Nephron (organoid): Measurements from ENCODE around the gene GABRG3.

Experiments
- H3K27ac Mint-ChIP-seq, 3 experiments: 2 replicates each; pipeline ENCODE4 v1.8.0; 2020; ENCODE audit warnings: mixed read lengths in 3 of 3, mild to moderate bottlenecking in 2 of 3, moderate library complexity in 1 of 3
- H3K27me3 Mint-ChIP-seq: 2 replicates; pipeline ENCODE4 v1.8.0; 2021; ENCODE audit warnings: low read depth, mild to moderate bottlenecking, moderate library complexity, mixed read lengths
- H3K36me3 Mint-ChIP-seq: 2 replicates; pipeline ENCODE4 v1.8.0; 2020; ENCODE audit warnings: low read depth, mixed read lengths
- H3K4me1 Mint-ChIP-seq: 2 replicates; pipeline ENCODE4 v1.8.0; 2020; ENCODE audit warnings: mixed read lengths
- H3K4me3 Mint-ChIP-seq, 3 experiments: 2 replicates each; pipeline ENCODE4 v1.8.0; 2020; ENCODE audit warnings: mild to moderate bottlenecking in 3 of 3, mixed read lengths in 3 of 3, moderate library complexity in 2 of 3
- H3K9me3 Mint-ChIP-seq: 2 replicates; pipeline ENCODE4 v1.8.0; 2020; ENCODE audit warnings: mixed read lengths
- CTCF ChIP-seq, 3 experiments: fragments of 200-600 bp; sonication (generic); IDR thresholded peaks; one replicate each; pipeline ENCODE4 v1.5.0; 2021; ENCODE audit warnings: antibody characterized with exemption in 3 of 3; ENCODE audit not compliant: unreplicated experiment in 3 of 3

The GABRG3 gene

DNA sequence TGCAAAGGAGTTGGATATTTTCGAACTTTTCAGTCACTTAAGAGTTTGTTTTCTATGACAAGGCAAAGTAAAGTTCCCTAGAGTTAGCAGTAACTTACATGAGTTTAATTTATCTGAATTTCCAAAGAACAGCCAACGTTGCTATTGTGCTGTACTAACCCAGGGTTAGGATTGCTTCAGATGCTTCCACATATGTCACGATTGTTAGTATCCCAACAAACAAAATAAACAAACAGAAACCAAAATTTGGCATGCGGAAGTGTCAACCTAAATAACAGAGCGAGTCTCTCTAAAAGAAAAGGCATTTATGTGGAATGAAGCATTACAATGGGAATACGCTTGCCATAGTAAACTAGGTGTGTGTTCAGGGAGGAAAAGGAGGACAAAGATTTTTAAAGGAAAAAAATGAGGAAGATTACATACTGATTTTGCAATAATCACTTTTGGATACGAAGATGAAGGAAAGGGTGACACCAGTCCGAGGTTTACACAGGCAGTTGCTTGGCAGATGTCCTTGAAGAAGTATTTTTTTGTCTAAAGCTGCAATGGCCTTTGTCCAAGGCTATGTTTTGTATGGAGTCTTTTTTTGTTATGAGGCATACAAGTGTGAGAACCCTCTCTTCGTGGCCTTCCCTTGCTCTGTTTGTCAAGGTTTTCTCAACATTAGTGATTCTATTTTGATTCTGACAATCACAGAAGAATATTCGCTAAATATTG, 267.9 kb downstream of the GABRG3 start:
- Mint-ChIP-seq H3K36me3 (no peaks in the 10 kb centered on the region), H3K27me3 (peaks cover 6% of the 10 kb centered on the region), H3K4me3 (no peak overlapping the region), H3K4me1 (peaks cover 15% of the 10 kb centered on the region), H3K27ac (no peak overlapping the region), H3K9me3 (no peaks in the 10 kb centered on the region)
- TF ChIP-seq CTCF (IDR thresholded peaks at IDR 0.05; ENCODE audit: unreplicated experiment in 3 of 3) = no peak

- Mint-ChIP-seq H3K4me3 (no peak overlapping the region), H3K27me3 (no peaks in the 10 kb centered on the region), H3K4me1 (peaks cover 12% of the 10 kb centered on the region), H3K27ac (peak overlapping the region; percentile 23 to 43 (median 40)), H3K9me3 (no peaks in the 10 kb centered on the region), H3K36me3 (no peaks in the 10 kb centered on the region)
- TF ChIP-seq CTCF (IDR thresholded peaks at IDR 0.05; ENCODE audit: unreplicated experiment in 3 of 3) = no peak
These were observed 271.0 kb downstream of the GABRG3 start for GRCh38 chr15:27241943-27242342.

GRCh38 chr15:27244047-27244446, 273.1 kb downstream of the GABRG3 start:
- Mint-ChIP-seq H3K27me3 (no peaks in the 10 kb centered on the region), H3K36me3 (no peaks in the 10 kb centered on the region), H3K4me3 (no peak overlapping the region), H3K4me1 (no peaks in the 10 kb centered on the region), H3K27ac (no peak overlapping the region), H3K9me3 (peaks cover 3% of the 10 kb centered on the region)
- no peak for TF ChIP-seq CTCF (IDR thresholded peaks at IDR 0.05; ENCODE audit: unreplicated experiment in 3 of 3)

DNA sequence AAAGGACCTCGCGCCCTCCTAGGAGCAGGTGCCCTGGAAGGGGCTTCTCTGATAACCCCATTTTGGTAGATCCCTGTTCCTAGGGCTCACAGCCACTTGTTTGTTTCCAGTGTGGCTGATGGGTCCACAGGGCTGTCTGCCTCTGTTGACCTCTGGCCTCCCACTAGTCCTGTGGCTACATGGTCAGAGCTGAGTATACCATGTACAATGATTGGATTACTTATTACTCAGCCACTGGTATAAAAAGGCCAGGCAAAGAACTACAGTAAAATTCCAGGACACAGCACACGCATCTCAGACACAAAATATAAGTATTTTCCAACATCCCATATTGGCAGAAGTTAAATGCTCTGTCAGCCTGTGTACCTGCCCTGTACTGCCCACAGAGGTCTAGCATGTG, 277.3 kb downstream of the GABRG3 start:
- H3K36me3 Mint-ChIP-seq = no peaks in the 10 kb centered on the region
- H3K27me3 Mint-ChIP-seq = peaks cover 4% of the 10 kb centered on the region
- peaks cover 3% of the 10 kb centered on the region for H3K9me3 Mint-ChIP-seq
- no peaks in the 10 kb centered on the region for H3K4me1 Mint-ChIP-seq
- TF ChIP-seq CTCF (IDR thresholded peaks at IDR 0.05; ENCODE audit: unreplicated experiment in 3 of 3) = no peak
- H3K4me3 Mint-ChIP-seq = no peak overlapping the region
- peak overlapping the region in 2 of 3 experiments; percentile 7 to 83 for H3K27ac Mint-ChIP-seq

- H3K27ac Mint-ChIP-seq = peak overlapping the region; percentile 12 to 83 (median 43)
- H3K4me1 Mint-ChIP-seq = peaks cover 8% of the 10 kb centered on the region
- H3K36me3 Mint-ChIP-seq = no peaks in the 10 kb centered on the region
- H3K4me3 Mint-ChIP-seq = no peak overlapping the region
- H3K9me3 Mint-ChIP-seq = peaks cover 3% of the 10 kb centered on the region
- no peak for TF ChIP-seq CTCF (IDR thresholded peaks at IDR 0.05; ENCODE audit: unreplicated experiment in 3 of 3)
- H3K27me3 Mint-ChIP-seq = peaks cover 8% of the 10 kb centered on the region
These were observed 278.2 kb downstream of the GABRG3 start for GRCh38 chr15:27249046-27249759.
